ENCODE results near the gene NSD2.
"Not testable (repeated sequence)": the region's sequence is repeated elsewhere in the genome, so short reads cannot be mapped to it uniquely, and the experiment has no call there.

NSD2 gene

DNA sequence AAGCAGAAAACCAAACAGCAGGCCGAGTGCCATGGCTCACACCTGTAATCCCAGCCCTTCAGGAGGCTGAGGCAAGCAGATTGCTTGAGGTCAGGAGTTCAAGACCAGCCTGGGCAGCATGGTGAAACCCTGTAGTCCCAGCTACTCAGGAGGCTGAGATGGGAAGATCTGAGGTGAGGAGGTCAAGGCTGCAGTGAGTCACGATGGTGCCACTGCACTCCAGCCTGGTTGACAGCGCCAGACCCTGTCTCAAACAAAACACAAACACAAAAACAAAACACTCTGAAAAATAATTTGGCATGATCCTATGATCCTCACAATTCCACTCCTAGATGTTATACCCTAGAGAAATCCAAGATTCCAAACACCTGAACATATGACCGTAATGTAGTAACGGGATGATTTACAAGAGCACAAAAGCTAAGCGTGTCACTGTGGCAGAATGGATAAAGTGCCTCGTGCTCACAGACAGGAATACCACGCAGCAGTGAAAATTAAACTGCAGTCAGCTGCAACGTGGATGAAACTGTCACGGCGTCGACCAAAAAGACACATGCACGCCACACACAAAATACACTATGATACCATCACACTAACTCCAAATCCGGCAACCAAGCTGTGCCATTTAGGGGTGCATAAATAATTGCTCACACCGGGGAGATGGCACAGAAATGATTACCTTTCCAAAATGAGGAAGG lies 135.9 kb downstream of the NSD2 start:
- DNase-seq (ENCODE audit: low spot score), result peak; percentile 51

- DNase-seq (ENCODE audit: low spot score), result no peak
Observed at GRCh38 chr4:2007804-2008670, 136.8 kb downstream of the NSD2 start.

DNA sequence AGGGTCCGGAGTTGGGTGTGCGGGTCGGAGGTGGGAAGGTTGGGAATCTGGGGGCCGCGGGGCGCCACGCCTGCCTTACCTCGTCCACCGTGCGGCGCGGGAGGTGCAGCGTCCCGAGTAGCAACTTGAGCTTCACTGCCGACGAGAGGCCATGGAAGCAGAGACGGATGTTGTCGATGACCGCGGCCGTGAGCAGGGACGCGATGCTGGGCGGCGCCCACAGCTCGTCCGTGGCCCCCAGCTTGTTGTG lies 137.4 kb downstream of the NSD2 start:
- DNase-seq (ENCODE audit: low spot score), result no peak

GRCh38 chr4:2008921-2009650 lies 137.9 kb downstream of the NSD2 start, which contains the start of gene NELFA:
TSS of gene NELFA (minus strand) at chr4:2008974. CDS start at chr4:2008959, 15 bp downstream.
- DNase-seq (ENCODE audit: low spot score), result peak; percentile 95

DNA sequence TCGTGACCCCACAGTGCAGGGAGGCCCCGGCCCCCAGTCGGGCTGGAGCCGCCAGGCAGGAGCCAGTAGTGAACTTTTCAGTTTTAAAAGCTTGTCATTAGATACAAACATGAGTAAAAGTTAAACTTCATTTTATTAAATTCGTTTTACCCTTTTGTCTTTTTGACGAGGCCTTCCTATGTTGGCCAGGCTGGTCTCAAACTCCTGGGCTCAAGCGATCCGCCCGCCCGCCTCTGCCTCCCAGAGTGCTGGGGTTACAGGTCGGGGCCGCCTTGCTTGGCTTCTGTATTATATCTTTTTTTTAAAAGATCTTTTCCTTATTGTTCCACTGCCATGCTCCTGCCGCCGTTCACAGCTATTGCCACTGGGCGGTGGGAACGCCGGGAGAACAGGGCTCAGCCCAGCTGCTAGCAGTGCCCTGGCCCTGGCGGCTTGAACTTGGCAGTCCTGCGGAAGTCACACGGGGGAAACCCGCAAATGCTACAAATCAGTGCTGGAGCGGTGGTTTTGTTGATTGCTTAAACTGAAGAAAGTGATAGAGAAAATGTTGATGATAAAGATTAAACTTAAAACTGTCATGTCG lies 138.5 kb downstream of the NSD2 start:
- DNase-seq (ENCODE audit: low spot score), result peak; percentile 87

DNA sequence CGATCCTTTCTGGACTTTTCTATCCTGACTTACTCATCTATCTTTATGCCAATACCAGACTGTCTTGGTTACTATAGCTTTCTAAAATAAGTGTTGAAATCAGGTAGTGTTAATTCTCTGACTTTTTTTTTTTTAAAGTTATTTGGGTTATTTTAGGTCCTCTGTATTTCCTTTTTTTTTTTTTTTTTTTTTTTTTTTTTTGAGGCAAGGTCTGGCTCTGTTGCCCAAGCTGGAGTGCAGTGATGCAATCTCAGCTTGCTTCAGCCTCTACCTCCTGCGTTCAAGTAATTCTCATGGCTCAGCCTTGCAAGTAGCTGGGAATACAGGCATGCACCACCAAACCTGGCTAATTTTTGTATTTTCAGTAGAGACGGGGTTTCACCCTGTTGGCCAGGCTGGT lies 140.4 kb downstream of the NSD2 start:
- DNase-seq (ENCODE audit: low spot score), result no peak

GRCh38 chr4:2015008-2015407 lies 143.8 kb downstream of the NSD2 start:
- no peak for DNase-seq (ENCODE audit: low spot score)

DNA sequence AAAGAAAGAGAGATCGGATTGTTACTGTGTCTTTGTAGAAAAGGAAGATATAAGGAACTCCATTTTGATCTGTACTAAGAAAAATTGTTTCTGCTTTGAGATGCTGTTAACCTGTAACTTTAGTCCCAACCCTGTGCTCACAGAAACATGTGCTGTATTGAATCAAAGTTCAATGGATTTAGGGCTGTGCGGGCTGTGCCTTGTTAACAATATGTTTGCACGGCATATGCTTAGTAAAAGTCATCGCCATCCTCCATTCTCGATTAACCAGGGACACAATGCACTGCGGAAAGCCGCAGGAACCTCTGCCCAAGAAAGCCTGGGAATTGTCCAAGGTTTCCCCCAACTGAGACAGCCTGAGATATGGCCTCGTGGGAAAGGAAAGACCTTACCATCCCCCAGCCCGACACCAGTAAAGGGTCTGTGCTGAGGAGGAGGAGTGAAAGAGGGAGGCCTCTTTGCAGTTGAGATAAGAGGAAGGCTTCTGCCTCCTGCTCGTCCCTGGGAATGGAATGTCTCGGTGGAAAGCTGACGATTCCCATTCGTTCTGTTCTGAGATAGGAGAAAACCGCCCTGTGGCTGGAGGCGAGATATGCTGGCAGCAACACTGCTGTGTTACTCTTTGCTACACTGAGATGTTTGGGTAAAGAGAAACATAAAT lies 150.3 kb downstream of the NSD2 start:
- not testable (repeated sequence) for DNase-seq (ENCODE audit: low spot score)

DNA sequence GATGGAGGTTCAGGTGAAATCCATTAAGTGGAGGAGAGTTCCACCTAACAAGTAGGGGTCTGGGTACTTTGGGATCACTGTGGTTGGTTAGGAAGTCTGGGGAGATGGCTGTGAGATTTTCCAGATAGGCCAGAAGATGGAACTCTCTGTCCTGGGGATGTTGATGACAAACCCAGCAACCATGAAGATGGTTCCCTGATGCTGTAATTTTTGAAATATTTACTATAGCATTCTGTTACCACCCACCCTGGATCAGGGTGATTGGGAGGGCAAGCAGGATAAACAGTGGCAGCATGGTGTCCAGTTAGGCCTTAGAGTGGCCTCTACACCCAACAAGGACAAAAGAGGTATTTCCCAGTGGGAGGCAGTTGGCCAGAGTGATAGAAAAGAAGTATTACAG lies 153.5 kb downstream of the NSD2 start:
- DNase-seq (ENCODE audit: low spot score), result no peak

DNA sequence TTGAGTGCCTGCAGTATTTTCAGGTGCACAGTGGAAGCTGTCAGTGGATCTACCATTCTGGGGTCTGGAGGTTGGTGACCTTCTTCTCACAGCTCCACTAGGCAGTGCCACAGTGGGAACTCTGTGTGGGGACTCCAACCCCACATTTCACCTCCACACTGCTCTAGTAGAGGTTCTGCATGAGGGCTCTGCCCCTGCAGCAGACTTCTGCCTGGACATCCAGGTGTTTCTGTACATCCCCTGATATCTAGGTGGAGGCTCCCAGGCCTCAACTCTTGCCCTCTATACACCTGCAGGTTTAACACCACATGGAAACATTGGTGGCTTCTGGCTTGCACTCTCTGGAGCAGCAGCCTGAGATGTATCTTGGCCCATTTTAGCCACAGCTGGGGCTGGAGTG lies 154.6 kb downstream of the NSD2 start:
- DNase-seq (ENCODE audit: low spot score), result no peak

- DNase-seq (ENCODE audit: low spot score), result not testable (repeated sequence)
Observed at GRCh38 chr4:2027120-2027519, 155.9 kb downstream of the NSD2 start.

GRCh38 chr4:2031161-2031560 lies 160.0 kb downstream of the NSD2 start:
- not testable (repeated sequence) for DNase-seq (ENCODE audit: low spot score)
